ENCODE results near the gene SLC30A9.

SLC30A9 gene

DNA sequence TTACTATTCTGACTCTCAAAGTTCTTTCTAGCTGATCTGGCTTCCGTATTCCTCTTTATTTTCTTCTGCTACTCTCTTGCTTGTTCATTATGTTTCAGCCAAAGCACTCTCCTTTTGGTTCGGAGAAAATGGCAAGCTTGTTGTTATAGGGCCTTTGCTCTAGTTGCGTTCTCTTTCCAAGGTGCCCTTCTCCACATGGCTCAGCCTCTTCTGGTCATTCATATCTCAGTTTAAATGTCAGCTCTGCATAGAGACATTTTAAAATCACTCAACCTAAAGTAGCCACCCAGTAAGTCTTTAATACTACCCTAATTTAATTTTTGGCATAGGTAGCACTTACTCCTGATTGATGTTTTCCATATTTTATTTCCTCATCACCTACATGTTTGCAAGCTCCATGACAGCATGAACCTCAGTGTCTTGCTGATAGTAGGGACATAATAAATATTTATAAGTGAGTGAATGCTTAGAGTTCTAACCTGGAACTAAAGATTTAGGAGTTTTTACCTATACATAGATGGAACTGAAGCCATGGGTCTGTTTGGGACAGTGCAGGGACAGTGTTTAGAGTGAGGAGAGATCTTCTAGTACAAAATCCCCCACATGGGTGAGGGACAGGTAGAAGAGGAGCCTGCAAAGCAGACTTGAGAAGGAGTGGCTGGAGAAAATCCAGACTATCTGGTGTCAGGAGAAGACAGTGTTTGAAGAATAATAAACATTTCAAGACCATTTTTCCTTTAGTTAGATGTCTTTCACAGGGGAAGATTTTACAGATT lies 17.9 kb downstream of the SLC30A9 start:
- no peak for DNase-seq

GRCh38 chr4:42015438-42015837 lies 25.1 kb downstream of the SLC30A9 start:
- DNase-seq = no peak

GRCh38 chr4:42018451-42018850 lies 28.1 kb downstream of the SLC30A9 start:
- no peak for DNase-seq

- DNase-seq = no peak
Observed at GRCh38 chr4:42048394-42048793, 58.1 kb downstream of the SLC30A9 start.

GRCh38 chr4:42050516-42051249 lies 60.4 kb downstream of the SLC30A9 start:
- no peak for DNase-seq

DNA sequence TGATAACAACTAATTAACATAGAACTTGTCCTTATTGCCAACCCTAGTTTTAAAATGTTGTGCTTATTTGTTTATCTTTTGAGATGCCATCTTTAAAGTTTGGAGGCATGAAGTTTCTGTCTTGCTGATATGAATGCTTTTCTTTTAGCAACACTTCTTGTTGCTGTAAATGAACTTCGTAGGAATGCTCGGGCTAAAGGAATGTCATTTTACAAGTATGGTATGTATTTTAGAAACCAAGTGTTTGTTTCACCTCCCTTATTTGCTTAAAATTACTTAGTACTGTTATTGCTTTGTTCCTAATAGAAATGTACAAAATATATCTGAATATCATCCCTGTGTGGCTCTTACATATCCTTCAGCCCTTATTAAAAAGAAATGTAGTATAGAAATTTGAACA lies 76.1 kb downstream of the SLC30A9 start:
- no peak for DNase-seq

DNA sequence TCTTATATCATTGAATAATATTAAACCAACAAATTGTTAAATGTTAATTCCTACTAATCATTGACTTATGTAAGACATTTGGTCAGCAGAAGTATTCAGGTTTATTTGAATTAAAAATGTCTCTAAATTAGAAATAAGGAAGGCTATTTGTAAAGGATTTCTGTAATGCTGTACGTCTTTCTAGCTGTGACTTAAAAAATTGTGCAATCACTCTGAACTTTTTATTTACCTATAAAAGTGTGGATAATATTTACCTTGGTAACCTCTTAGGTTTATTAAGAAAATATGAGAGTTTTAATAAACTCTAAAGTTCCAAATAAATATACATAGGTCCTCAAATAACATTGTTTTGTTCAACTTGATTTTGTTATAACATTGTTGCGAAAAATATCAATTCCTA lies 76.9 kb downstream of the SLC30A9 start:
- DNase-seq = no peak

- no peak for DNase-seq
Observed at GRCh38 chr4:42070463-42070862, 80.1 kb downstream of the SLC30A9 start.

DNA sequence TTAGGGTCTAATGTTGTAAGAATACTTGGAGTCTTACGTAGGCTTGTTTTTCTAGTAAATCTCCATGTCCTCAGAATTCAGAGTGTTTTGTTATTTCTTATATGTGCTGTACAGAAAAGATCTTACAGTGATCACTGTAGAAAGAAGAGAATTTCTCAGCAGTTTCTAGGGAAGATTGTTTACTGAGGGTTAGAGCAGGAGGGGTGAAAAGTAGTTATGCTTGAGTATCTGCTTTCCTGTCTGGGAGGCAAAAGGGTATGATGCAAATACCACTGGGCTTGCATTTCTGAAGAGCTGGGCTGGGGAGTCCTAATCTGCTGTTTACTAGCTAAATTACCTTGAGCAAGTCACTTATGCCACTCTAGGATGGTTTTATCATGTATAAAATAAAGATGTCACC lies 84.0 kb downstream of the SLC30A9 start:
- DNase-seq = no peak

- DNase-seq = no peak
Observed at GRCh38 chr4:42078184-42078801, 88.0 kb downstream of the SLC30A9 start.

GRCh38 chr4:42080306-42080705 lies 90.0 kb downstream of the SLC30A9 start:
- no peak for DNase-seq

DNA sequence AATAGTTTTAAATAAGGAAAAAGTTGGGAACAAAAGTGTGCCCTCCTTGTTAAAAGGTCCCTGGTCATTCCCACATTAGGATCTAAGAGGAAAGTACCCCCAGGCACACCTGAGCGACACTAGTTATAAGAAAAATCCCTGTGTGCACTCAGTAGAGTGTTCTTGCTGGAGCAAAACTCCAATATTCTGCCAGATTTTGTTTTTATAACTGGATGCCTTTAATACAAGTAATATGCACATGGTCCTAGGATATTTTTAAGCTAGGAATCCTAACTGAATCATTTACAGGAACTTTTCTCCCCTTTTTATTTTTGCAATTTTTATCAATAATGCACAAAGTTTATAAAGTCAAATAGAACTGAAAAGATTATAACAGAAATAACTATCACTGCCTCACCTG lies 93.5 kb downstream of the SLC30A9 start:
- DNase-seq = no peak

DNA sequence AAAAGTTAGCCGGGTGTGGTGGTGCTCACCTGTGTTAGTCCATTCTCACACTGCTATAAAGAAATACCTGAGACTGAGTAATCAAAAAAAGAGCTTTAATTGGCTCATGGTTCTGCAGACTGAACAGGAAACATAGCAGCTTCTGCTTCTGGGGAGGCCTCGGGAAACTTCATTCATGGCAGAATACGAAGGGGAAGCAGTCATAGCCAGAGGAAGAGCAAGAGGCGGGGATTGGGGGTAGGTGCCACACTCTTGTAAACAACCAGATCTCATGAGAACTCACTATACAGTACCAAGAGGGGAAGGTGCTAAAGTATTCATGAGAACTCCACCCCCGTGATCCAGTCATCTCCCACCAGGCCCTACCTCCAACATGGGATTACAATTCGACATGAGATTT lies 98.1 kb downstream of the SLC30A9 start:
- DNase-seq = peak; percentile 1

DNA sequence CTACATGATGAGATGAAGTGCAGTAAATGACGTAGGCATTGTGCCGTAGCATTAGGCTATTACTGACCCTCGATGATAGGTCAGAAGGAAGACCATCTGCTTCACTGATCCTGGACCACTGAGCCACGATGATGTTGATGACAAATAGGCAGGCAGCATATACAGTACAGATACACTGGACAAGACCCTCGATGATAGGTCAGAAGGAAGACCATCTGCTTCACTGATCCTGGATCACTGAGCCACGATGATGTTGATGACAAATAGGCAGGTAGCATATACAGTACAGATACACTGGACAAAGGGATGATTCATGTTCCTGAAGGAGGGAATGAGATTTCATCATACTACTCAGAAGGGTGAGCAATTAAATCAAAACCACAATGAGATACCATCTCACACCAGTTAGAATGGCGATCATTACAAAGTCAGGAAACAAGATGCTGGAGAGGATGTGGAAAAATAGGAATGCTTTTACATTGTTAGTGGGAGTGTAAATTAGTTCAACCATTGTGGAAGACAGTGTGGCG lies 111.2 kb downstream of the SLC30A9 start:
- DNase-seq = no peak

DNA sequence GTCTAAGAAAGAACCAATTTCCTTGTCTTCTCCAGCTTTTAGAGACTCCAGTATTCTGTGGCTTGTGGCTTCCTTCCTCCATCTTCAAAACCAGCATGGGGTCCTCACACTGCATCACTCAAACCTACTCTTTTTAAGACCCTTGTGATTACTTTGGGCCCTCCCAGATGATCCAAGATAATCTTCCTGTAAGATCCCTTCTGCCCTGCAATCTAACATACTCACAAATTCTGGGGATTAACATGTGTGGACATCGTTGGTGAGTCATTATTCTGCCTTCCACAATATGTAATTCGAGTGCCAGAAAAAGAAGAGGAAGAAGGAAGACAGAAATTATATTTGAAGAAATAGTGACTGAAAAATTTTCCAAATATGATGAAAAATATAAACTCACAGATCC lies 114.2 kb downstream of the SLC30A9 start:
- no peak for DNase-seq

DNA sequence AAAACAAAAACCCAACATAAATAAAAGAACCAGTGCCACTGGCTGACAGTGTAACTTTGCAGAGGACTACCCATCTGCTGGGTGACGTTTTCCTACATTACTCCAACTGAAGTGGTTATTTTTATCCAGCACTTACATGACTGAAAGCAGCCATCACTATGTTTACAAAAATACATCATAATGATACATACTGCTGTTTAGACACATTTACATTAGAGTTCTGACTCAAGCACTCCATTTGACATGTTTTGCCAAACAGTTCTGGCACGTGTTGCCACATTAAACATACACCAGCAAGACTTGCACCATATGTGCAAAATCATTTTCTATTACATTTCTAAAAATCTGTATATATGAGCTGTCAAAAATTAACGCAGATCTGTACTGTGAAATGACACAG lies 122.5 kb downstream of the SLC30A9 start:
- DNase-seq = no peak

GRCh38 chr4:42119886-42120285 lies 129.6 kb downstream of the SLC30A9 start:
- DNase-seq = no peak

- no peak for DNase-seq
Observed at GRCh38 chr4:42122237-42122636, 131.9 kb downstream of the SLC30A9 start.

DNA sequence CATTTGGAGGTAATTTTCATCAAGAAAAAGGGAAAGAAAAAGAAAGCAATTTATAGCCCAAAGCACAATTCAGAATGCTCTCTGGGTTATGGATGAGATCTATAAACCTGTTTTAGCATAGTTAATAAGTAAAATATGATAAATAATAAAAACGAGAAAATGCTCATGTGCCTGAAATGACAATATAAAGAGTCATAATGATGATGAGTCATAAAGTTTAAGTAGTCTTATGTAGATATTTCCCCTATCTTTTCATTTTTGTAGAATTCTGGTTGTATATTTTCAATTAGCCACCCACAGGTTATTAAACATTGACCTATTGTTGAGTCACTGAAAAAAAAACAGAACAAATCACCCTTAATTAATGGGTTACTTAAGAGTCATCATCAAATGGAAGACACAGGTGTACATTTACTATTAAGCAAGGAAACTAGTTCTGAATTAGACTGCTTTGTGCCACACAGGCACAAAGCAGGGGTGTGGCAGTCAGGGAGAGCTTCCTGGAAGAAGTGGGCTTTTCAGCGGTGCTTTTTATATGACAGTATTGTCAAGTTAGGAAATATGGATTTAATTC lies 132.8 kb downstream of the SLC30A9 start:
- DNase-seq = no peak

DNA sequence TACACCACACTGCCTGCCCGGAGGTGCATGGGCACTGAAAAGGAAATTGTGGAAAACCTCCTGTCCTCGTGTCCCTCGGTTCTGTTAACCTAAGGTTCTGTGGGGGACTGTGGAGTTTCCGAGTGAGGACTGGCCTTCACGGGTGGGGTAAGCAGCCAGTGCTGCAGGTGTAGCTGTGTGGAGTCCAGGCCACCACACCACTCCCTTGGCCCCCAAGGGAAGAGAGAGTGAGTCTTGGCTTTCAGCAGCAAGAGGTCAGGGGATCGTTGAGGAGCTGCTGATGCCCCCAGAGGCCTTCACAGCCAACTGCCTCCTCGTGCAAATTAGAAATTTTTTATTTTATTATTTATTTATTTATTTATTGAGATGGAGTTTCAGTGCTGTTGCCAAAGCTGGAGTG lies 141.8 kb downstream of the SLC30A9 start:
- no peak for DNase-seq

DNA sequence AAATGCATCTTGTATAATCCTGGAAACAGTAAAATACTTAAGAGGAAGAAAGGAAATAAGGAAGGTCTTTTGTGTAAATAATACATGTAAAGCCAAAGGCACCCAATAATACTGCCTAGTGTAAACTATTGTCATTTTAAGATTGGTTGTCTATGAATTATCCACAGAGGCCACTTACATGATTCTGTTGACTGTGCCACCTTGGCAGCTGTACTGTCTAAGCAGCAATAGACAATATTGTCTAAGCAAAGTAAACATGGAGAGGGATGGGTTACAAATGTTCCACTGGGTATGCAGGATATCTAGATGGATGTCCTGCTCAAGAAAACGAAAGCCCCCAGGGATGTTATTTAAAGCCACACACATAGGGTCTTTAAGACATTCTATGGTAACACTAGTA lies 142.7 kb downstream of the SLC30A9 start:
- no peak for DNase-seq

- DNase-seq = no peak
Observed at GRCh38 chr4:42136371-42136770, 146.0 kb downstream of the SLC30A9 start.
